Tibial nerve (tissue), 4 donors: ENCODE measurements around the gene NEU4. TPM values are rescaled to one million over a fixed set of nuclear protein-coding genes. Genes with fewer than 3 reads are reported as not detected.
"Not testable (repeated sequence)": the region's sequence is repeated elsewhere in the genome, so short reads cannot be mapped to it uniquely, and the experiment has no call there.

ENCODE experiments used
- DNase-seq, 2 donors: peaks; one replicate each; pipeline ENCODE4 v3.0.0-alpha.2; 2019; ENCODE audit warnings: low spot score in 2 of 2
- H3K27ac ChIP-seq, 4 donors: fragments of 200-600 bp; sonication (generic) in 3 of 4; one replicate each; pipeline ENCODE4 v1.5.1; 2017 to 2019; ENCODE audit warnings: mild to moderate bottlenecking in 1 of 4
- H3K27me3 ChIP-seq, 2 donors: fragments of 200-600 bp; sonication (generic) in 1 of 2; one replicate each; pipeline versions ENCODE4 v1.5.1 to v1.6.0; 2017 to 2019
- H3K36me3 ChIP-seq, 3 donors: fragments of 200-600 bp; sonication (generic); one replicate each; pipeline ENCODE4 v1.5.1; 2018 to 2019
- H3K4me1 ChIP-seq, 4 donors: fragments of 200-600 bp; sonication (generic) in 3 of 4; one replicate each; pipeline ENCODE4 v1.5.1; 2017 to 2019
- H3K4me3 ChIP-seq, 4 donors: fragments of 200-600 bp; sonication (generic) in 3 of 4; one replicate each; pipeline ENCODE4 v1.5.1; 2017 to 2019; ENCODE audit warnings: mild to moderate bottlenecking in 1 of 4, moderate library complexity in 1 of 4
- H3K9me3 ChIP-seq, 4 donors: fragments of 200-600 bp; sonication (generic) in 3 of 4; one replicate each; pipeline ENCODE4 v1.5.1; 2017 to 2019
- CTCF ChIP-seq, 5 experiments: fragments of 200-600 bp in 3 of 5; fragments of 450-650 bp in 2 of 5; sonication (generic) in 3 of 5; IDR thresholded peaks; one replicate each; pipeline ENCODE4 v1.5.1; 2016 to 2019; ENCODE audit warnings: antibody characterized with exemption in 5 of 5, mild to moderate bottlenecking in 3 of 5, moderate library complexity in 2 of 5
- EP300 ChIP-seq, 2 donors: sonication (generic); formaldehyde crosslinking; IDR thresholded peaks; one replicate each; pipeline ENCODE4 v1.6.1; 2017; ENCODE audit warnings: antibody characterized with exemption in 2 of 2, mild to moderate bottlenecking in 1 of 2
- POLR2A ChIP-seq, 2 donors: fragments of 450-650 bp; IDR thresholded peaks; one replicate each; pipeline ENCODE4 v1.6.1; 2017; ENCODE audit warnings: antibody characterized with exemption in 2 of 2, mild to moderate bottlenecking in 2 of 2, moderate library complexity in 2 of 2
- WGBS, 2 donors: methylation state at CpG; one replicate each; pipeline ENCODE4 v1.1.5; 2018; 5-methylcytosine and 5-hydroxymethylcytosine counted together
- total RNA-seq, 4 donors: library from RNA; depleted of rRNA; stranded (reverse); fragments of >200 nt; gene quantifications; one replicate each; pipeline ENCODE4 v1.1.0, GENCODE V29; 2016

The NEU4 gene
- total RNA-seq, 4 donors from 2014 or later, result 1.1 to 1.6 TPM; not detected in 2

- Histone ChIP-seq H3K4me1 (no peaks in the 10 kb centered on the region), H3K4me3 (no peak overlapping the region), H3K9me3 (no peaks in the 10 kb centered on the region), H3K27ac (no peak overlapping the region), H3K36me3 (no peaks in the 10 kb centered on the region), H3K27me3 (no peaks in the 10 kb centered on the region)
- TF ChIP-seq POLR2A (IDR thresholded peaks at IDR 0.05), result no peak
- TF ChIP-seq CTCF (IDR thresholded peaks at IDR 0.05), result no peak
- no peak for TF ChIP-seq EP300 (IDR thresholded peaks at IDR 0.05)
- no peak for DNase-seq
- WGBS, 2 donors, result 81 to 83% methylated on average over 4 of the region's 4 CpGs
Measured at GRCh38 chr2:241788135-241788534, 20.9 kb upstream of the NEU4 start.

DNA sequence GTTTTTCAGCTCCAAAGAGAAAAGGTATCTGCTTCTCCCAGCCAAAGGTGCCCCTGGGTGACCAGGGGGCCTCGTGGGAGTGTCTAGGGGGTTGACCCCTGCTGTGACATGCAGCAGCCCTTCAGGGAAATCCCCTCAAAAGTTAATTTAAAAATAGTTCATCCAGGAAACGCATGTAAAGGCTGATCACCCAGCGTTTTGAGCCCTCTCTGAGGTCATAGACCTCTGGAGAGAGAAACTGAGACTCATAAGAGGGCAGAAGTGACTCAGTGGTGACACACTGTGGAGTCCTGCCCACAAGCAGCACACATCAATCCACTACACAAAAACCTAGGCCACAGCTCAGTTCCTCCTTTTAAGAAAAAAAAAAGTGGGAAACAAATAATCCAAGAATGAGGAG, 20.4 kb upstream of the NEU4 start:
- no peak for TF ChIP-seq POLR2A (IDR thresholded peaks at IDR 0.05)
- TF ChIP-seq CTCF (IDR thresholded peaks at IDR 0.05), result no peak
- TF ChIP-seq EP300 (IDR thresholded peaks at IDR 0.05), result no peak
- 36 to 43% methylated on average over 3 of the region's 3 CpGs for WGBS, 2 donors
- Histone ChIP-seq H3K4me1 (no peaks in the 10 kb centered on the region), H3K36me3 (no peaks in the 10 kb centered on the region), H3K9me3 (no peaks in the 10 kb centered on the region), H3K27me3 (no peaks in the 10 kb centered on the region), H3K4me3 (no peak overlapping the region), H3K27ac (no peak overlapping the region)
- no peak for DNase-seq

DNA sequence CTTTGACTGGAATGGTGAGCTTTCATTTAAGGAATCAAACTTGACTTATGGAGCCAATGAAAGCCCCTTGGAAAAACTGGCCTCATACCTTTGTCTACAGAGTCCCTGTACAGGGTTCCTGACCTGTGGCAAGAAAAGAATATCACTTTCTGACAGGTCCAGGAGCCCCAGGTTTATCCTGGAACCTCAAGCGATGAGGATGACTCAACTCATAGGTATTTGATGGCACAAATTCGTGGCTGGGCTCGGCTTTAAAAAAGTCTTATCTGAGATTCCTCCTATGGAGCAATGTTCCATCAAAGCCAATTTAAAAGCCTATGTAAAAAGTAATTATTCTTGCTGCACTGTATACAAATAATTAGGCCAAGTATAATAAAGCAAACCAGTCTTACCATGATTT, 17.6 kb upstream of the NEU4 start:
- not testable (repeated sequence) for H3K36me3 ChIP-seq, H3K9me3 ChIP-seq, H3K4me3 ChIP-seq, H3K27me3 ChIP-seq, H3K4me1 ChIP-seq, DNase-seq, H3K27ac ChIP-seq
- WGBS, 2 donors, result 70 to 76% methylated on average over 3 of the region's 3 CpGs

DNA sequence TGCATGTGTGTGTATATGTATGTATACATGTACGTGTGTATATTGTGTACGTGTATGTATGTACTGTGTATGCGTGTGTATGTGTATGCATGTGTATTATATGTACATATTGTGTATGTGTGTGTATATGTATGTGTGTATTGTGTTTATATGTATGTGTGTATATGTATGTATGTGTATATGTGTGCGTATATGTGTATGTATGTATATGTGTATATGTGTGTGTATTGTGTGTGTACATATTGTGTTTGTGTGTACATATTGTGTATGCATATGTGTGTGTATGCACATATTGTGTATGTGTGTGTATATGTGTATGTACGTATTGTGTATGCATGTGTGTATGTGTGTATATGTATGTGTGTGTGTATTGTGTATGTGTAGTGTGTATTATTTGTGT, 15.6 kb upstream of the NEU4 start:
- no peaks in the 10 kb centered on the region for H3K27me3 ChIP-seq
- H3K4me3 ChIP-seq, result no peak overlapping the region
- H3K27ac ChIP-seq, result no peak overlapping the region
- H3K9me3 ChIP-seq, result no peaks in the 10 kb centered on the region
- no peaks in the 10 kb centered on the region for H3K4me1 ChIP-seq
- no peak for DNase-seq
- WGBS, 2 donors, result 95% methylated on average over 5 of the region's 5 CpGs
- TF ChIP-seq CTCF (IDR thresholded peaks at IDR 0.05) (no peak), POLR2A (IDR thresholded peaks at IDR 0.05) (no peak), EP300 (IDR thresholded peaks at IDR 0.05) (no peak)
- H3K36me3 ChIP-seq, result no peaks in the 10 kb centered on the region

DNA sequence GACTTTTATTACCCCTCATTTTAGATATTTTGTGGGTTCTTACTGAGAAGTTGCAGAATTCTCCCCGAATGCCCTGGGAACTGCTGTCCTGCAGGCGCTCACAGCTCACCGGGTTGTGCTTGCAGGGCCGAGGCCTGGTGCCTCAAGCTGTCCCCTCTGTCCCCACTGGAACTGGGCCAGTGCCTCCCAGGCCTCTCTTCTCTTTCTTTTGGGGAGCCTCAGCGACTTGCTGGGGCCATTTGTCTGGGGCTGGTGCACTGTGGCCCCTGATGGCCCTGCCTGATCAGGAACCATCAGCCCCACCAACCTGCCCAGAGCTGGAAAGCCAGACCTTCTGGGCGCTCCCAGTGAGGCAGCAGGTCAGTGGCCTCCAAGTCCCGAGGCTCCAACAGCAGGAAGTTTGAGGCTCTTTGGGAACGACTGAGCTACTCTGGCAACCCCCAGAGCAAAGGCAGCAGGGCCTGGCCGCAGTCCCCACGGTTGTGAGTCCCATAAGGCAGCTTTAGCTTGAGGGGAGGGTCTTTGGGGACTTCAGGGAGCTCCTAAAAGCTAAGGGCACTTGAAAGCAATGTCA, 14.7 kb upstream of the NEU4 start:
- no peaks in the 10 kb centered on the region for H3K36me3 ChIP-seq
- H3K4me1 ChIP-seq, result no peaks in the 10 kb centered on the region
- 83 to 88% methylated on average over 10 of the region's 10 CpGs for WGBS, 2 donors
- TF ChIP-seq EP300 (IDR thresholded peaks at IDR 0.05), result no peak
- TF ChIP-seq POLR2A (IDR thresholded peaks at IDR 0.05), result no peak
- TF ChIP-seq CTCF (IDR thresholded peaks at IDR 0.05), result no peak
- peak in 1 of 2 donors; percentile 3 for DNase-seq
- no peak overlapping the region for H3K27ac ChIP-seq
- H3K4me3 ChIP-seq, result no peak overlapping the region
- H3K27me3 ChIP-seq, result no peaks in the 10 kb centered on the region
- no peaks in the 10 kb centered on the region for H3K9me3 ChIP-seq
